NCI-H2227 (cell line): ENCODE measurements around the gene CHN2.
A peak's percentile ranks its signal among the peaks of the same experiment; 100 is the strongest.
"Not testable (repeated sequence)": the region's sequence is repeated elsewhere in the genome, so short reads cannot be mapped to it uniquely, and the experiment has no call there.

Experiments used
- DNase-seq: peaks from one replicate; lab custom pipeline; 2025; ENCODE audit not compliant: unreplicated experiment; lab: John Stamatoyannopoulos, UW

The CHN2 gene

DNA sequence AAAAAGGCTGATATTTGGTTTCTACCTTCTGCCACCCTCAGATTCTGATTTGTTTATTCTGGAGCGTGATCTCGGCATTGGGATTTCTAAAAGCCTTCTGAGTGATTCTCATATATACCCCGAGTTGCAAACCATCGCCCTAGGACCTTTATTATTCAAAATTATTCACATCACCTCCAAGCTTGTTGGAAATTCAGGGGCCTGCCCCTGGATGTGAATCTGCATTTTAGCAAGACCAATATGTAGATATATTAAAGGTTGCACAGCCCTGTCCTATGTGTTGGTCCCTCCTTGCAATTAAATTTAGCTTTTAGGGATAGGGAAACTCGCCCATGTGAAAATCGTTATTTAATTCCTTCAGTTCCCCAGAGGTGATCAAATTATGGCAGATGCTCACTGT is 9.0 kb upstream of the CHN2 start:
- no peak for DNase-seq

DNA sequence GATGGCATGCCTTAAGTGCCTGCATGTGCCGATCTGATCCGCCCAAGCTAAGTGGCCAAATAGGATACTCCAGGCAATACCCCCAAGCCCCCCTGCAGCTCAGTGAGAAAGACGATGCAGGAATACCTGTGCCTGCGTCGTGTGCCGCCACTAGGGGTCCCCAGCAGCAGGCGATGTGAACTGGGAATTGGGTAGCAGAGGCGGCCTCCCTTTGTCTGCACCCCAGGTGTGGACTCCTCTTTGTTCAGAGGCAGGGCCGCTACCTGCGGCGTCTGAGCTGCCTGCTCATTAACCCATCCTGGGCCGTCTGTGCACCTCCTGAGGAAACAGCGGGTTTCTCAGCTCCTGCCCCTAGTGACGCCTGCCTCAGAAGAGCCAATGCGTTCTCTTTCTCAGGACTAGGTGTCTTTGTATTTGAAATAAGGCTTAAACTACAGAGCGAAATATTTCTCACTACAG is 4.8 kb upstream of the CHN2 start:
- DNase-seq: peak; percentile 87

DNA sequence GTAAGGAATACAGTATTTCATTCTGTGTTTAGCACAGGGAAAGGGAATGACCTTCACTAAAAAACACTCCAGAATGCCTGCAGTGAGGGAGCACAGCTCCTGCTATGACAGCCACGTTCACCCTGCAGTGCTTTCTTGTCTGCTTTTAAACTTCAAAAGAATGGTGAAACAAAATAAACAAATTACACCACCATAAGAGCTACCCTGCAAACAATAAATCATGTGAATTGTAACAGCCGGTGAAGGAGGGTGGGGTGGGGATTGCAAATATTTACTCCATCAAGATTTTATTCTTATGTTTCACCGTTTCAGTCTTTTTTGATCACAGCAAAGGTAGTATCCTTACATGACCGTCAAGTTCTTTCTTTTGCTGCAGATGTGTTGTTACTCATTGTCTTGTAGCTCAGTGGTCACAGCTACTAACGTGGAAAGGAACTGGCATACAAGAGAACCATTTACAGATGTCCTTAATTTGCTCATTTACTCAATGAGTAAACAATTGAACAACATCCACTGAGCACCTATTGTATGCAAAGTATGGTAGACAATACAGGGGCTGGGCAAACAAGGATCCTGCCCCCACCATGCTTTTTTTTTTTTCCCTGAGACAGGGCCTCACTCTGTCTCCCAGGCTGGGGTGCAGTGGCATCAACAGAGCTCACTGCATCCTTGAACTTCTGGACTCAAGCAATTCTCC is 4.1 kb upstream of the CHN2 start:
- peak; percentile 39 for DNase-seq

DNA sequence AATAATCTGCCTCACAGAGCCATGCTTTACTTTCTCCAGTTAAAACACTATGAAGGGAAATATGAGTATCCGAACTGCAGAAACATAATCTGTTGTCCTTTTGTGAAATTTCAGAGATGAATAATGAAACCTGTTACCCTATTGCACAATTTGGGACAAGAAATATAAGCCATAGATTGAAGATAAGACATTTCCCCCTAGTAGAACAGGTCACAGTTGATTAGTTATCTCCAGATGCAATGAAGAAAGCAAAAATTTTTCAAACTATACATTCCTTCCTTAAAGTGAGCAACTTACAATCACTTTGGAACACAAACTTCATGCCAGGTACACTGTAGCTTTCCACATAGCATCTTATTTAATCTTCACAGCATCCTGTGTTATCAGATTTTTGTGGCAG is 2.3 kb upstream of the CHN2 start:
- DNase-seq: no peak

DNA sequence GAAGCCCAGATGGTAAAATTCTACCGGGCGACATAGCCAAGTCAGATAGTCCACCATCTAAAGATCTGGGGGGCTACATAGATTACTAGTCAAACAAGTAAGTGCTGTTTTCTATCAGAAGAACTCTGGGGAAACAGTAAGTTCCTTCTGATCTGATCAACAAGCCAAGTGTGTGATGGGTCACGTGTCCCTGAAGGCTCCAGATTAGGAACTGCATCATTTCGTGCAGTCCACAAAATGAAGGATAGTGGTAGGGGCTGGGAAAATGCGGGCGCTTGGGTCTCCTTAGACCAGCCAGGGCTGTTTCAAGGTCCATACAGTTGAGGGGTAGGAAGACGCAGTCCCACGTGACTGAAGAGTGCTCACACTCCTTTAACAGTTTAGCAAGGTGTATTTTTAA is 1.8 kb upstream of the CHN2 start:
- no peak for DNase-seq

DNA sequence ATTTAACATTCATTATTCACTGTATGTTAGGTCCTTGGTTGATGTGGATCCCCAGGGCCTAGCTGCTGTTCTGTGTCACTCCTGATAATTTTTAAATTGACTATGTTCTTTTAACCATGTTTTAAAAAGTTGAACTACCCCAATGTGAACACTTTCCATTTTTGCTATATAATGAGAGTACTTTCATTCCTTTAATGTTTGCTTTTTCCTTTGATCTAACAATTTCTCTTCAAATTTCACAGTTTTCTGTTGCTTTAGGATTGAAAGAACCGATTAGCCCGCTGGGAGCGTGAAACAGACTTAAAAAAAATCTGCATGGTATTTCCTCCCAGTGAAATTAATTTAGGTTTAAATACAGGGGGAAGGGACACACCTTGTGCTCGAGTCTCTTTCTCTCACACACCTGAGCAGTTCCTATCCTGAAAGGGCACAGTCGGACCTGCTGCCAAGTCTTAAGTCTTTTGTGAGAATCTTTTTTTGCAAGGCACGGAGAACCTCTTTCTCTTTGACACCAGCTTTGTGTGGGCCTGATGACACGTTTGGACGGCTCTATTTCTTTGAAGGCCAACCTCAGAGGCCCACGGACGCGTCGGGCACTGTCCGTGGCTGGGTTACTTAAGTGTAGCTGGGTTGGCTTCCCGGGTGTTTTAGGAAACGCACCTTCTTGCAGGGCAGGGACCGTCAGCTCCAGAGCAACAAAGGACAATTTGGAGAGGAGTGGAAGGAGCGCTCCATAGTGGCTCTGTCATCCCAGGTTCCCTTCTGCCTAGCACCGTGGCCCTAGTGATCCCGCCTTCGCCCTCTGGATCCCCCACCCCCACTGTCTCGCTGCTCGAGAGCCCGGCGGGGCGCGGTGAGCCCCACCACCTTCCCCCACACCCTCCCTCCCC is 1.0 kb upstream of the CHN2 start:
- no peak for DNase-seq

DNA sequence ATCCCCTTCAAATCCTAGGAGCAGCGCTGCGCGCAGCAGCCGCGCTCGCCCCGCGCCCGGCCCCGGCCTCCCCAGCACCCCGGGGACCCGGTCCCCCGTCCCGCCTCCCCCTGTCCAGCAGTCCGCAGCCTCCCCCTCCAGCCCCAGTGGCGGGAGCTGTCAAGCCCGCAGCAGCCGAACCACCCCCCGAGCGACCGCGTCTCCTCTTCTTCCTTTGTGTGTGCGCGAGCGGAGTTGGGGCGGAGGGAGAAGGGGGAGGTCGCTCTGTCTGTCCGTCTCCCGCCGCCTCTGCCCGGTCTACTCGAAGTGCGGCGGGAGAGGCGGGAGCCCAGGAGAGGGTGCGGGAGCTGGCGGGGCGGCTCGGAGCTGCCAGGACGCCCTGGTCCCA is 375 bp upstream of the CHN2 start:
- DNase-seq: peak; percentile 63

DNA sequence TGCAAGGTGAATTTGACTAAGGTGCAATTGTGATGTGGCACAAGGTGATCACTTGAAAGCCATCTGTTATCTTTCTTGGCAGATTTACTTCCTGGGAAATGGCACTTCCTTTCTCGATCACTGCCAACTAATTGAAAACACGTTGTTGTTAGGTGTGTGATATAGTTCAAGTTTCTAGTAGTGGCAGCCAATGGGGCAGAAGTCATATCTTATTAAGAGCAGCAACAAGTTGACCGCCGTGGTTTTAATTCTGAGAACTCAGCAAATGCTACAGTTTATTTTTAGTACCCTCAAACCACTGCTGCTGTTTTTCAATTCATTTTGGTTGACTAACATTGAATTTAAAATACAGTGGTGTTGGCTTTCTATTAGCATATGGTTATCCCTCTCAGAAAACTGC is 1.6 kb downstream of the CHN2 start:
- DNase-seq: no peak

DNA sequence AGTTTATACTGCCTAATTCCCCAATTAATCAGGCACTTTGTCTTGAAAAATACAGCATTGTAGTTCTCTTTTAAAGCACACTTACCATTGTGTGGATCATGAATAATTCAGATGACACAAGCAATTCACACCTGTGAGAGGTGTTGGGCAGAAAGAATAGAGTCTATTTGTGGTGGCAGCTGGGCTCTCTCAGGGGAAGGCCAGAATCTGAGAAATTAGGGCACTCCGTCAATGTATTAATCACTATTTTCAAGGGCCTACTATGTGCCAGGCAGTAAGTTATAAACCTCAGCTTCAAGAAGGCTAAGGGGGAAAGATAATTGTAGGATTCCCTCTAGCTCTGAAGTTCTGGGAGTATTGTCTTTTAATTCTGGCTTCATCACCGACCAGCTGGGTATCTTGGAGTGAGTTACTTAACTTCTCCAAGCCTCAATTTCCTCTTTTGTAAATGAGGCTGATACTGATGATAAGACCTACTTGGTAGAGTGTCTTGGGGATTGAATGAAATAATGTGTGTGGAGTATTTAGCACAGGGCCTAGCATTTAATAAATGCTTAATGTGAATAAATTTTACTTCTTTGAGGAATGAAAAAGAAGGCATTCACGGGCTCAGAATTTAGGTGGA is 2.5 kb downstream of the CHN2 start:
- no peak for DNase-seq

DNA sequence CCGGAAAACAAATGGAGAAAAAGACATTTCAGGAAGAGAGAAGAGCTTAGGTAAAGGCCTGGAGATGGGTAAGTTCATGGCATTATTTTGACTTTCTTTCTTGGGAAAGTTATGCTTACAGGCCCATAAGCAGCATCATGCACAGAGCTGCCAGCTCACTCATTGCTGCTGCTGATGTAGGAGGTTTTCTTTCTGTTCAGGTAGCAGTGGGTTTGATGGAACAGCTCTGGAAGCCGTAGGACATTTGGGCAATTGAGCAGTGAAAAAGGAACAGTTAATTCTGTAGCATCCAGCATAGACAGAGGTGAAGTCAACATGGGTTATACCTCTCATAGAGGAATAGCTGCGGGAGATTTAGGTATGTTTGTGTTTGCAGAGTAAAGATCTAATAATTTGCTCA is 3.3 kb downstream of the CHN2 start:
- no peak for DNase-seq

DNA sequence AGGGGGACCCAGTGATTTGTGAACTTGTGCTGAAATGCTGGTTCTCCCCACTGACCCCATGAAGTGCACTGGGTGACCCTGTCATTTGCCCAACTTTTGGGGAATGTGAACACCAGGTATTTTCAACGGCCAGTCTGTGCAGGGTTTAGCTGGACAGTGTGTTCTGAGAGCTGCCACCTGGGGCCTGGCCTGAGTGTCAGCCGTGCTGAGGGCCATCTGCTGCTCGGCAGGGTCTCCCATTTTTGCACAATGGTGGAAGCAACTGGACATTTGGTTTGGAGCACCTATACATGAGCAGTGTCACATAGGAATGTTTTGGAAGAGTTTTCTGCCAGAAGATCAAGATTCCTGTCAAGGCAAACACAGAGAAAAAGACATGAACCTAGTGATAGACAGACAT is 5.2 kb downstream of the CHN2 start:
- DNase-seq: no peak

DNA sequence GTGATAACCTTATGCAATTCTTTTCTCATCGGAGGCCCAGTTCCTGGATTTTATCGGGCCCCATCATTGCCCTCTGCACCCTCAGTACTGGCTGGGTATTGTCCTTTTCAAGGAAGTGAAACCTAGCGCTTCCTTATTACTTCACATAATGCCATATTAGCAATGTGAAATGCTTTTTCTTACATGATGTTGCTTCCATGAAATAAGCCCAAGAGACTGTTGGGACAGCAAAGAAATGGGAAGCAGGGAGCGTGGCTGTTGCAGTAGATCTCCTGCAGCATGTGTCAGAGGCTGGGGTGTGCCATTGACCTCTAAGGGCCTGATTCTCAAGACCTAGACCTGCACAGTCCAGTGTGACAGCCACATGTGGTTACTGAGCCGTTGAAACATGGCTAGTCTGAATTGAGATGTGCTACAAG is 8.1 kb downstream of the CHN2 start:
- no peak for DNase-seq

DNA sequence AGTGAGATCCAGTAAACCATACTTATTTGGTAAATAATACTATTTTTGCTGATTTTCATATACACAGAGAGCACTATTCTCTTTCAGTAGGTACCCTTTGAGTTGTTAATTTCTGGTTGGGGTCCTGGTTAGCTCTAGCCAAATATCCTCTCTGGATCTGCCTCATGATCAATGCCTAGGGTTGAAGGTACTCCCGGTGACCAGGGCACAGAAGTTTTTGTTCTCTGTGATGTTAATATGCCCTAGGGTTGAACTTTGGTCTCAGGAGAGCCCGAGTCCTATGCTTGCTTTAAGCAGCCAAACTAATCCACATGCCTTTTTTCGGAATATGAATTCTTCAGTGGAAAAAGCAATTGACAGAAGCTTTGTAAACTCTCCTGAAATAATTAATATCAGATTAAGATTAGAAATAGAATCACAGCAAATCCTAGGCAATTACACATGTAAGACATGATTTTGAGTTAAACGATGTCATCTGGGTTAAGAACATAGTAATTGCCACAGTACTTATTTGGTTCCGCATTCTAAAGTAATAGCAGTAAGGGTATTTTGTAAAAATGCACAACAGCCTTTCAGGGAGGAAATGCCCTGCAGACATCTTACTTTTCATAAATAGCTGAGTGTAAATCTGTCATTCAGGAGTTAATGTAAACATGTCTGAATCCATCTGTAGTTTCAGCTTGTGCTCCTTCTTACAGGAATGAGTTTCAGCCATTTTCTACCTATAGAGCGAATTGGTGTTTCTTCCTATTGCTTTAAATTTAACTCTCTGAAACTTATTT is 10.1 kb downstream of the CHN2 start:
- DNase-seq: no peak

DNA sequence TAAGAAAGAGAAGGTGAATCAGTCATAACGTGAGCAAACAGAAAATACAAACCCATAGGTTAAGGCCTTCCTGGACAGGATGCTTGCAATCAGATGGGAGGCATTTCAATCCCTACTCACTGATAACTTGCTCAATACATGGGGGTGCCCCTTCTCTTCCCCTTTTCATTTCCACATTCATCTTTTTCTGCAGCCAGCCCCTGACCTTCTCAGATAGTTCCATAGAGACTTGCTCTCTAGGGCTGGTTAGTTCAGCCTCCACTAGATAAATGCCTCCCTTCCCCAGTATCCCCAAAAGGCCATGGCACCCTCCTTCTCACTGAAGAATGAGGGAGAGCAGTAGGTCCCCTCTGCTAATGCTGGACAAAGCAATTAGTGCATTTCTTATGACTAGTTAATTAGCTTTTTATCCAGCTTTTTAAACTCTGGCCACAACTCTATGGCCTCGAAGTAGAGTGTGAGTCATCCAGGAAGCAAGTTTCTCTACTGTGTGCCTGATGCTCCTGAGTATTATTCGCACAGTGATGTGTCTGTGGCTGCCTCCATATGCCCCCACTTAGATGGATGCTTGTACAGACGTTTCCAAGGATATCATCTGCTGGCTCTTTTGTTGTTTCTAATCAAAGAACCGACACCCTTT is 12.7 kb downstream of the CHN2 start:
- DNase-seq: no peak

DNA sequence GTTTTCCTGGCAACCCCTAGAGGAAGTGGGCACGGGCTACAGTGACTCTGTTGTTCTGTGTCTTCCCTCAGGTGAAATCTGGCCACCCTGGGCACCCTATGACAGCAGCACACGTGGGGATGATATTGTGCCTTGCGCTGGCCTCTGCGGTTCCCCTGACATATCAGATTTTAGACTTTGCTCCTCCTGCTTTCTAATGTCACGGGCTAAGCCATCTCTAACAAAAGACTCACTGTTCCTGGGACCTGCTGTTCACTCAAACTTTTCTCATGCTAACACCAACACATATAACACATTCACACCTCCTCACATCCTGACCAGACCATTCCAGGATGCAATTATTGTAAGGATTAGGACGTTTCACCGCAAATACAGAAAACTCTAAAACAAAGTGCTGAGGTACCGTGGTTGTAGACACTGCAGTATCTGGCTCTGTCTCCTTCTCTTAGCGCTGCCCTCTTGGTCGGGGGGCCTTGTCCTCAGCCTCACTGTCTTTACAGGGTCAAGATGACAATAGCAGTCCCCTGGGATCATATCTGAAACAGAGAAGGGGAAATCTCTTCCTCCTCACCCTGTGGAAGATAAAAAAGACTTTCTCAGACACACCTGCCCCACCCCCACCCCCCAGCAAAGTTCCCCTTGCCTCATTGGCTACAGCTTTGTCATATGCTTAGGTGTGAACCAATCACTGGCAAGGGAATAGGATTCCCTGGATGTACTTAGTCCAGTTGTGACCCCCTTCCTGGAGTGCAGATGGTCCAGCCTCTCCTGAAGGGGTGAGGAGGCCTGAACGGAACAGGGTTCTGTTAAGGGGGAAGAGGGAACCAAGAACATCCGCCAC is 14.1 kb downstream of the CHN2 start:
- no peak for DNase-seq

DNA sequence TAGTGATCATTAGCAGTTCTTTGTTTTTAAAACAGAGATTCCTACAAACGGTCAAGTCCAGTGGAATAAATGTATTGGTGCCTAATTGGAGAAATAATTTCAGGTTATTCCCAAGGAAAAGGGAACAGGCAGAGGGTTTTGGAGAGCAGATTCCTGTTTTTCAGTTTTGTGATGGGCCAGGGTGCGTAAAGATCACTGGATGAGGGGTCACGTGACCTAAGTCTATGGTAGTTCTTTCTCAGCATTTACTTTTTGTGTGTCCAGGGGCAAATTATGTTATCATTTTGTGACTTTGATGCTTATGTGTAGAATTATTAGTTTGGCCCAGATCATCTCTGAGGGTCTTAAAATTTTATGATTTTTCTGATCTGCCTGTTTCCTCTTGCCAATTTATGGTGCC is 15.2 kb downstream of the CHN2 start:
- DNase-seq: no peak

DNA sequence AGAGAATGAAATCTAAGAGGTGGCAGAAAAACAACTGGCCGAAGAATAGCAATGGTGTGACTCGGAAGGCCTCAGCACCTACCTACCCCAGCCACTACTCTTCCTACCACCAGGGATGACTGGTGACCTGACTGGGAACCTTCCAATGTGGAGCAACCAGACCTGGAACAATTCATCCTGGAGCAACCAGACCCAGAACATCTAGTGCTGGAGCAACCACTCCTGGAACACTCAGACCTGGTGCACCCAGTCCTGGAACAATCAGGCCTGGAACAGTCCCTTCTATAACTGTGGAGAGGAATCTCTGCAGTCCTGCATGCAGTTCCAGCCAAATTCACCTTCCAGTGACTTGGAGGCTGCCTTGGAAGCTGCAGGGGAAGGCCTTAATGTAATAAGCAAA is 18.2 kb downstream of the CHN2 start:
- DNase-seq: not testable (repeated sequence)

DNA sequence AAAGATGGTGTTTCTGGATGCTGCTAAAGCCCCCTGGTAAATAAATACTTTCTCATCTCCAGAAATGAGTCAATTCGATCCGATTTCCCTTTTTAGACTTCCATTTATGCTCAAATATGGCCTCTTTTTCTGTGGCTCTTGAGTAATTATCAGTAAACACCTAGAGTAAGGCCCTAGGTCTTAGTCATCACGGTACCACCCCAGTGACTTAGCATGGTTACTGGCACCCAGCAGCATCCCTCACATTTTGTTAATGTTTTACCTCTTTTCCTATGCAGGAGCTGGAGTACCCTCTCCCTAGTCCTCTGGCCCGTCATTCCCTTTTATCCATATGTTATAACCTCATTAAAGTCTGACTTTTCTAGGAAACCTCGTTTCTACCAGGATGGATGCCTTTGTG is 19.5 kb downstream of the CHN2 start:
- no peak for DNase-seq

DNA sequence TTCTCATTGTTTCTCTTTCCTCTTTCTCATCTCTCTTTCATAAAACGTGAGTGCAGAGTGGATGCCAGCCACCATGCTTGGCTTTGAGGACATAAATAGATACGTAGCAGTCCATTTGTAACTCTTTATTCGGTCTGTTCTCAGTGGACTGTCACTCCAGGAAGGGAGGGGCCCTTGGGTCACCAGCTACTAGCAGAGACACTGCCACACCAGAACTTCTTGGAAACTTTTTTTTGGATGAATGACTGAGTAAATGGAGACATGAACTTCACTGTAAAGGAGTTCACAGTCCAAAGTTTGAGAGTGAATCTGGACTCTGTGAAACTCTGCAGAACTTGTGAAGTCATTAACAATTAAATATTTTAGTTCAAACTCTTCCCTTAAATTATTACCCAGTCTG is 20.2 kb downstream of the CHN2 start:
- no peak for DNase-seq

DNA sequence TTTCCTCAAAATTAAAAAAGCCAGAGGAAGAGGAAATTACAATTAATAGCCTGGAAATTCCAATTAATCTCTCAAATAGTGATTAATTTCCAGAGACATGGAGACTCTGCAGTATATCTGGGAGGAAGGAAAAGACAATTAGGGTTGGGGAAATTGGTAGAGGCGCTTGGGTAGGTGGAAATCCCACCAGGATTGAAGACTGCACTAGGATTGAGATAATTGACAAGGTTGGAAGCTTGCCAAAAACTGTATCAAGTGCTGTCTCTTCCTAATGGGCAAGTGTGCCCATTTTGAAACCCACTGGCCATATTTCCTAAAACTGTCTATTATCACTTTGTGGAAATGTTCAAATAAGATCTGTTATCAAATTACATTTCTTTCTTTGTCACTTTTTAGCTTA is 21.6 kb downstream of the CHN2 start:
- DNase-seq: peak; percentile 73
